ENCODE results near the gene HMG20B.
"Not testable (repeated sequence)": the region's sequence is repeated elsewhere in the genome, so short reads cannot be mapped to it uniquely, and the experiment has no call there.

HMG20B gene

GRCh38 chr19:3572855-3573161 lies at the start of gene HMG20B:
Gene HMG20B, plus strand, starts transcription at chr19:3572944. Its CDS starts 366 bp downstream, at chr19:3573310.
- no peak for DNase-seq (ENCODE audit: low read depth)

GRCh38 chr19:3523361-3524077 lies 49.2 kb upstream of the HMG20B start:
- no peak for DNase-seq (ENCODE audit: low read depth)

- DNase-seq (ENCODE audit: low read depth) = no peak
These were observed 48.5 kb upstream of the HMG20B start for GRCh38 chr19:3524078-3524842.

GRCh38 chr19:3524904-3525451 lies 47.8 kb upstream of the HMG20B start:
- DNase-seq (ENCODE audit: low read depth) = no peak

GRCh38 chr19:3526507-3527237 lies 46.1 kb upstream of the HMG20B start:
- DNase-seq (ENCODE audit: low read depth) = no peak

- DNase-seq (ENCODE audit: low read depth) = no peak
These were observed 45.4 kb upstream of the HMG20B start for GRCh38 chr19:3527238-3527910.

- DNase-seq (ENCODE audit: low read depth) = no peak
These were observed 44.7 kb upstream of the HMG20B start for GRCh38 chr19:3528080-3528479.

GRCh38 chr19:3528539-3529211 lies 44.1 kb upstream of the HMG20B start:
- no peak for DNase-seq (ENCODE audit: low read depth)

- not testable (repeated sequence) for DNase-seq (ENCODE audit: low read depth)
These were observed 43.4 kb upstream of the HMG20B start for GRCh38 chr19:3529299-3529698.

GRCh38 chr19:3530389-3530788 lies 42.4 kb upstream of the HMG20B start:
- no peak for DNase-seq (ENCODE audit: low read depth)

- no peak for DNase-seq (ENCODE audit: low read depth)
These were observed 41.0 kb upstream of the HMG20B start for GRCh38 chr19:3531716-3532115.

- DNase-seq (ENCODE audit: low read depth) = no peak
These were observed 40.5 kb upstream of the HMG20B start for GRCh38 chr19:3532154-3532786.

GRCh38 chr19:3533033-3533432 lies 39.7 kb upstream of the HMG20B start:
- no peak for DNase-seq (ENCODE audit: low read depth)

- no peak for DNase-seq (ENCODE audit: low read depth)
These were observed 39.1 kb upstream of the HMG20B start for GRCh38 chr19:3533563-3534216.

- DNase-seq (ENCODE audit: low read depth) = no peak
These were observed 38.1 kb upstream of the HMG20B start for GRCh38 chr19:3534375-3535234.

- no peak for DNase-seq (ENCODE audit: low read depth)
These were observed 37.6 kb upstream of the HMG20B start for GRCh38 chr19:3535235-3535535.

GRCh38 chr19:3535563-3535965 lies 37.2 kb upstream of the HMG20B start:
- DNase-seq (ENCODE audit: low read depth) = no peak

GRCh38 chr19:3535981-3536380 lies 36.8 kb upstream of the HMG20B start:
- DNase-seq (ENCODE audit: low read depth) = no peak

GRCh38 chr19:3536429-3537100 lies 36.2 kb upstream of the HMG20B start:
- no peak for DNase-seq (ENCODE audit: low read depth)

Measured in EH (cell line).